HG03175 (cell line): ENCODE results near the gene PSMD10.

Experiments used
- ATAC-seq: cut with Tn5 transposase; IDR thresholded peaks from one replicate; pipeline ENCODE4 v1.9.1; 2021; ENCODE audit warnings: mild to moderate bottlenecking, moderate library complexity; ENCODE audit not compliant: unreplicated experiment

Gene PSMD10

DNA sequence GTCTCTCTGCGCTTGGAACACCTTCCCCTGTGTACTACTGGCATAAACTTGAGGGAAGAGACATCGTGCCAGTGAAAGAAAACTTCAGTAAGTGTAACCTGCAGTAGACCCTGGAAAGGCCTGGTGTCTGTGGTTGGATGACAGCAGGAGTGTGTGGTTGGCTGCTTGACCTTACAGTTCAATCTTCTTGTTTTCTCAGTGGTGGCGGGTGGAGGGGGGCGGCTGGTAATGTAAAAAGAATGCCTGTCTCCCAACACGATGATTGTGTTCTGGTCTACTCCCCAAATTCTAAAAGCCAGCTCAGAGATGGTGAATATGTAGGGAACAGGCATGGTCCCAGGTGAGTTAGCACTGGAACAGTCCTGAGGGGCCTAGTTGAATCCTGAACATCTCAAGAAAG, 18.6 kb downstream of the PSMD10 start:
- ATAC-seq: no peak

DNA sequence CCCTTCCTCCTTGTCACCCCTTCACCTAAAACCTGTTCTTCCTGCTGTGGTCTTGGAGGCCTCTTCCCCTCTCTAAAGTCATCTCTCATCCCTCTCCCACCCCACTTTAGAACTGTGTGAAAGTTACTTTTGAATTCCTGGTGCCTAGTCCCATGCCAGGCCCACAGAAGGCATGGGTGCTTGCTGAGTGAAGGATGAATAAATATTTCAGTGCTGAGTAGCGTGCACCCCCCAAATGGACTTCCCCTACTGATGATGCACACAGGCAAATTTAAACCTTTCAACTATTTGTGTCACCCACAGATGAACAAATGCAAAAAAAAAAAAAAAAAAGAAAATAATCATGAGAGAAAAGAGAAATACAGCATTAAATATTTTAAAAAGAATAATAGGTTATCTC, 19.8 kb downstream of the PSMD10 start:
- ATAC-seq: no peak

DNA sequence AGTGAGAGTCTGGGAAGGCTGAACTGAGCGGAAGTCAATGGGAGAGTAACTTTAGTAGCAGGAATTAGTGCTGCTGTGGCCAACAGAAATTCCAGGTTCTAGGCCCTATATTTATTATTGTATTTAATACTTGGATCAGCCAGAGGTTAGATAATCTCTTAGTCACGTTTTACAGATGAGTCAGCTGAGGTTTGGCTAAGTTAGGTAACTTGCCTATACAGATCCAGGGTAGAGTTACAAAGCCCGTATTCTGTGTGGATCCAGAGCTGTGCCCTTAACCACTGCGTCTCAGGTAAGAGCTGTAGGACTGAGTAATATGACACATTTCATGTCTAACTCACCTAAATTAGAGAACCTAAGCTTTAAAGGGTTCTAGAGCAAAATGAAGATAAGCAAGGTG, 20.5 kb downstream of the PSMD10 start:
- no peak for ATAC-seq

DNA sequence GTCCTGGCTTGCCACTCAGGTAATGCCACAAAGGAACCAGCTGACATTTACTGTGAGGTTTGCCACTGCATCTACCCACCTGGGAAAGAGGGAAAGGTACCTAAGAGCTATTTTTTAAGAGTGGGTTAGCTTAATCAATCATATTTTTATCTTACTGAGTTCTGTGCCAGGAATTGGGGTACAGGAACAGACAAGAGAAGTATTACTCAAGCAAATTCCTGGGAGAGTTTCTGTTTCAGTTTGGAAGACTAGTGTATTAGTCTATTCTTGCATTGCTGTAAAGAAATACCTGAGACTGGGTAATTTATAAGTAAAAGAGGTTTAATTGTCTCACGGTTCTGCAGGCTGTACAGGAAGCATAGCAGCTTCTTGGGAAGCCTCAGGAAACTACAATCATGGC, 23.2 kb downstream of the PSMD10 start:
- no peak for ATAC-seq

- ATAC-seq: no peak
These were observed 26.7 kb downstream of the PSMD10 start for GRCh38 chrX:108064613-108065012.

DNA sequence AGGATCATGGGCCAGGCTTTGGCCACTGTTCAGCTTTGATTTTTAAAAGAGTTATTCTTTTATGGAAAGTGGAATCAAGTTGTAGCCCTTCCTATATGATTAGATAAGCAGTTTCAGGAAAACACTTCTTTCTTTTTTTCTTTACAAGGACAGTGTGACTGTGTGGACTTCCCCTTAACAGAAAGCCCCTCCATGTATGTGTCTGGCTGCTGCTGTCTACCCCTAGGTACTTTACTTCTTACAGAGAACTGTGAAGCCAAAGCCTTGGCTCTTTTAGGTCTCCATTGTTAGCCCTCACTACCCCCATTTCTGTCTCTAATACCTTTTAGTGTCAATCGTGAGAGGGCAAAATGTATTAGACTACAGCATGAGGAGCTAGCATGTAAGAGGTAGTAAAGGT, 27.3 kb downstream of the PSMD10 start:
- ATAC-seq: no peak

DNA sequence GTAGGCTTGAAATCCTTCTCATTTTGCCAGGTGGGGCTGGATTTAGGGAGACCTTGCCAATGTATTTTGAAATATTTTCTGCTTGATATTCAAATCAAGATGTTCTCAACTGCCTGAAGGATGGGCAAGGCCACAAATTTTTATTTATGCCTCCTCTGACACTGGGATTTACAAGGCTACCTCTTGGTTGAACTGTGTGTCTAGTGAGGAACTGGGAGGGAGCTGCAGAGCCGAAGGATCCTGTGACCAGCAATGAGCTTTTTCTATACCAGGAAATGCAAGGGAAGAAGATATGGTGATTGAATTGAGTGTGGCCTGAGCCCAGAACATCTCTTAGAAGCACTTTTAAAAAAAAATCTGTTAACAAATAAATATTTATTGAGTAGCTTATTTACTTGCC, 31.5 kb downstream of the PSMD10 start:
- no peak for ATAC-seq

GRCh38 chrX:108055546-108055945, 35.8 kb downstream of the PSMD10 start:
- ATAC-seq: no peak

GRCh38 chrX:108053218-108053617, 38.1 kb downstream of the PSMD10 start:
- no peak for ATAC-seq

DNA sequence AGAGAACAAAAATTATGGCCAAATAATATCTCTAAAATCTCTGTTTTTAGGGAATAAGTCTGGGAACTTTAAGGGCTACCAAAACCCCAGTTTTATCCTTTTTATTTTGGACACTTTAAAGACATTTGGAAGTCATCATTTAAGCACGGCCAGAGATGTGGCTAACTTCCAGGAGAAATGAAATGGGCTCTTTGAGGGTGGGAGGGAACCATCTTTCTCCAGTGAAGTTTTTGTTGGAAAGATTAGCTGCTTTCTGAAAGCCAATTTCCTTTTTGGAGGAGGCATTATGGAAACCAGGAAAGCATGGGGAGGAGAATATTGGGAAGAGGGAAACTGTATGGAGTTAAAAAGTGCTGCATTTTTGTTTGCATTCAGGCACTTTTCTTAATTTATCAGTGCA, 41.7 kb downstream of the PSMD10 start:
- no peak for ATAC-seq

GRCh38 chrX:108044554-108045256, 46.6 kb downstream of the PSMD10 start, which contains the start of gene VSIG1:
VSIG1 (plus strand) TSS chrX:108045065; CDS start chrX:108045131, 66 bp downstream.
- no peak for ATAC-seq

GRCh38 chrX:108036298-108036973, 54.9 kb downstream of the PSMD10 start:
- no peak for ATAC-seq

GRCh38 chrX:108034725-108035124, 56.6 kb downstream of the PSMD10 start:
- no peak for ATAC-seq
